HepG2 (cell line): ENCODE results near the gene RAB18. TPM values are rescaled to one million over a fixed set of nuclear protein-coding genes. Genes with fewer than 3 reads are reported as not detected.
A peak's percentile ranks its signal among the peaks of the same experiment; 100 is the strongest.

Experiments used
- GABPA ChIP-seq, 2 experiments: IDR thresholded peaks; 2 replicates each; pipeline ENCODE4 v1.6.1; 2011 to 2016; ENCODE audit warnings: low read depth in 2 of 2, low read length in 1 of 2, missing biosample characterization in 1 of 2, missing genetic modification characterization in 1 of 2
- KMT2B ChIP-seq: IDR thresholded peaks from 2 replicates; pipeline ENCODE4 v1.6.1; 2016; ENCODE audit warnings: missing genetic modification reagents, missing compliant biosample characterization
- SALL1 ChIP-seq: sonication (generic); formaldehyde crosslinking; IDR thresholded peaks from 2 replicates; pipeline ENCODE4 v1.8.0; 2022; ENCODE audit warnings: mild to moderate bottlenecking, missing genetic modification reagents
- SSRP1 ChIP-seq: IDR thresholded peaks from 2 replicates; pipeline ENCODE4 v1.6.1; 2016; ENCODE audit warnings: control low read depth
- ZNF570 ChIP-seq: sonication (generic); formaldehyde crosslinking; IDR thresholded peaks from 2 replicates; pipeline ENCODE4 v1.4.0; 2020; ENCODE audit warnings: mild to moderate bottlenecking, missing genetic modification reagents, borderline replicate concordance
- ZNF678 ChIP-seq: sonication (generic); formaldehyde crosslinking; IDR thresholded peaks from 2 replicates; pipeline ENCODE4 v1.4.0; 2020; ENCODE audit warnings: mild to moderate bottlenecking, missing genetic modification reagents
- ZNF782 ChIP-seq: sonication (generic); formaldehyde crosslinking; IDR thresholded peaks from 2 replicates; pipeline ENCODE4 v1.4.0; 2020; ENCODE audit warnings: missing genetic modification reagents, mild to moderate bottlenecking, borderline replicate concordance
- ZNF816 ChIP-seq: sonication (generic); formaldehyde crosslinking; IDR thresholded peaks from 2 replicates; pipeline ENCODE4 v1.8.0; 2022; ENCODE audit warnings: missing genetic modification reagents, mild to moderate bottlenecking, borderline replicate concordance
- ZSCAN30 ChIP-seq: sonication (generic); formaldehyde crosslinking; IDR thresholded peaks from 2 replicates; pipeline ENCODE4 v1.5.0; 2020; ENCODE audit warnings: mild to moderate bottlenecking, missing genetic modification reagents
- polyA plus RNA-seq, 8 experiments: library from polyadenylated mRNA; depleted of rRNA in 3 of 8; stranded (reverse) in 7 of 8; unstranded in 1 of 8; fragments of >200 nt; fragmentation: Illumina TruSeq in 4 of 8; extraction: Trizol in 4 of 8; gene quantifications; 2 replicates each; pipeline versions ENCODE4 v1.2.1 to v1.2.3, GENCODE V29; 2011 to 2016; ENCODE audit warnings: low read depth in 4 of 8, missing spikeins in 1 of 8, mixed read lengths in 1 of 8; ENCODE audit not compliant: insufficient read depth in 1 of 8
- total RNA-seq, 5 experiments: library from RNA; depleted of rRNA; stranded (reverse); fragments of >200 nt; fragmentation: Illumina TruSeq; extraction: Trizol; gene quantifications; 2 replicates each; pipeline ENCODE4 v1.2.3, GENCODE V29; 2016; ENCODE audit warnings: low read depth in 1 of 5
- TF ChIP-seq, protein P1 (sequence below): sonication (generic); formaldehyde crosslinking; IDR thresholded peaks from 2 replicates; pipeline ENCODE4 v1.5.1; 2020; ENCODE audit warnings: mild to moderate bottlenecking, missing genetic modification reagents, moderate library complexity
- TF ChIP-seq, protein P2 (sequence below): IDR thresholded peaks from 2 replicates; pipeline ENCODE4 v1.6.1; 2016; ENCODE audit warnings: low read depth, control low read depth
- TF ChIP-seq, protein P3 (sequence below): IDR thresholded peaks from 2 replicates; pipeline ENCODE4 v1.6.1; 2016; ENCODE audit warnings: low read depth
- TF ChIP-seq, protein P4 (sequence below): fragments of 450-650 bp; IDR thresholded peaks from 2 replicates; pipeline ENCODE4 v1.6.1; 2017
- TF ChIP-seq, protein P5 (sequence below): sonication (generic); formaldehyde crosslinking; IDR thresholded peaks from 2 replicates; pipeline ENCODE4 v1.5.0; 2020; ENCODE audit warnings: mild to moderate bottlenecking, missing genetic modification reagents

The RAB18 gene
- total and polyA plus RNA-seq, 2 of the 13 experiments (the other 11 are each of a cell fraction or from before 2014, with no cell fraction given): 22.3 to 69.1 TPM

DNA sequence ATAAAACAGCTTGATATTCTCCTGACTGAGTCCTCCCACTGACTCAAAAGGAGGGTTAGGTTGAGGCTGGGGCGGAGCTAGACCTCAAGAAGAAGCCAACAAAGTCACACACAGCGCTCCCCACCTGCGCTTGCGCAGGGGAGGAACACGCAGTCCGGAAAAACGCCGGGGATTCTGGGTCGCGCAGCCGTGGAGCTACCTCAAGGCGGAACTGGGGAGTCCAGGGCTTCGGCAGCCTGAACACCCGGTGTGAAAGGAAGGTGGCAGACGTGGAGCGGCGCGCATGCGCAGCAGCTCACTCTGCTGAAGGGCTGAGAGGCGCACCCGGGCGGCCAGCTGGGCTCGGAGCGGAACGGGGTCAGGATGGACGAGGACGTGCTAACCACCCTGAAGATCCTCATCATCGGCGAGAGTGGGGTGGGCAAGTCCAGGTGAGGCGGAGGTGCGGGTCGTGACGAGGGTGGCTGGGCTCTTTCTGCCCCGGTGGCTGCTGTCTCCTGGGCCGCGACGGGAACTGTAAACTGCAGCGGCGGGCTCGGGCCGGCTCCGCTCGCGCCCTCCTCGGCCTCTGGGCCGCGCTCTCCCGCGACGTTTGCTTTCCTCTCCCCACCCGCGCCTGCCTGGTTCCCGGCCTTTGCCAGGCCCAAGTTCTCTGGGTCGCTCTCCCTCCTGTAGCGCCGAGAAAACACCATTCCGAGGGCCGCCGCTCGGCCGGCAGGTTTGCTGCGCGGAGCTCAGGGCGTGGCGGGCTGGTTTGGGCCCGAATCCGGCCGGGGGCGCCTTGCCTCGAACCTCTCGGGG lies at the start of gene RAB18 (continued):
- TF ChIP-seq, protein P1, sequence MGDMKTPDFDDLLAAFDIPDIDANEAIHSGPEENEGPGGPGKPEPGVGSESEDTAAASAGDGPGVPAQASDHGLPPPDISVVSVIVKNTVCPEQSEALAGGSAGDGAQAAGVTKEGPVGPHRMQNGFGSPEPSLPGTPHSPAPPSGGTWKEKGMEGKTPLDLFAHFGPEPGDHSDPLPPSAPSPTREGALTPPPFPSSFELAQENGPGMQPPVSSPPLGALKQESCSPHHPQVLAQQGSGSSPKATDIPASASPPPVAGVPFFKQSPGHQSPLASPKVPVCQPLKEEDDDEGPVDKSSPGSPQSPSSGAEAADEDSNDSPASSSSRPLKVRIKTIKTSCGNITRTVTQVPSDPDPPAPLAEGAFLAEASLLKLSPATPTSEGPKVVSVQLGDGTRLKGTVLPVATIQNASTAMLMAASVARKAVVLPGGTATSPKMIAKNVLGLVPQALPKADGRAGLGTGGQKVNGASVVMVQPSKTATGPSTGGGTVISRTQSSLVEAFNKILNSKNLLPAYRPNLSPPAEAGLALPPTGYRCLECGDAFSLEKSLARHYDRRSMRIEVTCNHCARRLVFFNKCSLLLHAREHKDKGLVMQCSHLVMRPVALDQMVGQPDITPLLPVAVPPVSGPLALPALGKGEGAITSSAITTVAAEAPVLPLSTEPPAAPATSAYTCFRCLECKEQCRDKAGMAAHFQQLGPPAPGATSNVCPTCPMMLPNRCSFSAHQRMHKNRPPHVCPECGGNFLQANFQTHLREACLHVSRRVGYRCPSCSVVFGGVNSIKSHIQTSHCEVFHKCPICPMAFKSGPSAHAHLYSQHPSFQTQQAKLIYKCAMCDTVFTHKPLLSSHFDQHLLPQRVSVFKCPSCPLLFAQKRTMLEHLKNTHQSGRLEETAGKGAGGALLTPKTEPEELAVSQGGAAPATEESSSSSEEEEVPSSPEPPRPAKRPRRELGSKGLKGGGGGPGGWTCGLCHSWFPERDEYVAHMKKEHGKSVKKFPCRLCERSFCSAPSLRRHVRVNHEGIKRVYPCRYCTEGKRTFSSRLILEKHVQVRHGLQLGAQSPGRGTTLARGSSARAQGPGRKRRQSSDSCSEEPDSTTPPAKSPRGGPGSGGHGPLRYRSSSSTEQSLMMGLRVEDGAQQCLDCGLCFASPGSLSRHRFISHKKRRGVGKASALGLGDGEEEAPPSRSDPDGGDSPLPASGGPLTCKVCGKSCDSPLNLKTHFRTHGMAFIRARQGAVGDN (CRISPR knock-in tag): peak; percentile 98
- TF ChIP-seq, protein P2, sequence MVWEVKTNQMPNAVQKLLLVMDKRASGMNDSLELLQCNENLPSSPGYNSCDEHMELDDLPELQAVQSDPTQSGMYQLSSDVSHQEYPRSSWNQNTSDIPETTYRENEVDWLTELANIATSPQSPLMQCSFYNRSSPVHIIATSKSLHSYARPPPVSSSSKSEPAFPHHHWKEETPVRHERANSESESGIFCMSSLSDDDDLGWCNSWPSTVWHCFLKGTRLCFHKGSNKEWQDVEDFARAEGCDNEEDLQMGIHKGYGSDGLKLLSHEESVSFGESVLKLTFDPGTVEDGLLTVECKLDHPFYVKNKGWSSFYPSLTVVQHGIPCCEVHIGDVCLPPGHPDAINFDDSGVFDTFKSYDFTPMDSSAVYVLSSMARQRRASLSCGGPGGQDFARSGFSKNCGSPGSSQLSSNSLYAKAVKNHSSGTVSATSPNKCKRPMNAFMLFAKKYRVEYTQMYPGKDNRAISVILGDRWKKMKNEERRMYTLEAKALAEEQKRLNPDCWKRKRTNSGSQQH (CRISPR knock-in tag): 0 out of 2 replicates have a peak, but pooled peaks have one; percentile 30
- TF ChIP-seq SSRP1: 0 out of 2 replicates have a peak, but pooled peaks have one; percentile 18
- TF ChIP-seq, protein P3, sequence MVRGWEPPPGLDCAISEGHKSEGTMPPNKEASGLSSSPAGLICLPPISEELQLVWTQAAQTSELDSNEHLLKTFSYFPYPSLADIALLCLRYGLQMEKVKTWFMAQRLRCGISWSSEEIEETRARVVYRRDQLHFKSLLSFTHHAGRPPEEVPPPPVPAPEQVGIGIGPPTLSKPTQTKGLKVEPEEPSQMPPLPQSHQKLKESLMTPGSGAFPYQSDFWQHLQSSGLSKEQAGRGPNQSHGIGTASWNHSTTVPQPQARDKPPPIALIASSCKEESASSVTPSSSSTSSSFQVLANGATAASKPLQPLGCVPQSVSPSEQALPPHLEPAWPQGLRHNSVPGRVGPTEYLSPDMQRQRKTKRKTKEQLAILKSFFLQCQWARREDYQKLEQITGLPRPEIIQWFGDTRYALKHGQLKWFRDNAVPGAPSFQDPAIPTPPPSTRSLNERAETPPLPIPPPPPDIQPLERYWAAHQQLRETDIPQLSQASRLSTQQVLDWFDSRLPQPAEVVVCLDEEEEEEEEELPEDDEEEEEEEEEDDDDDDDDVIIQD: peak; percentile 91
- 0 out of 2 replicates have a peak, but pooled peaks have one; percentile 59 for TF ChIP-seq ZSCAN30 (CRISPR knock-in tag)
- peak; percentile 90 for TF ChIP-seq SALL1 (CRISPR knock-in tag)
- TF ChIP-seq, protein P4, sequence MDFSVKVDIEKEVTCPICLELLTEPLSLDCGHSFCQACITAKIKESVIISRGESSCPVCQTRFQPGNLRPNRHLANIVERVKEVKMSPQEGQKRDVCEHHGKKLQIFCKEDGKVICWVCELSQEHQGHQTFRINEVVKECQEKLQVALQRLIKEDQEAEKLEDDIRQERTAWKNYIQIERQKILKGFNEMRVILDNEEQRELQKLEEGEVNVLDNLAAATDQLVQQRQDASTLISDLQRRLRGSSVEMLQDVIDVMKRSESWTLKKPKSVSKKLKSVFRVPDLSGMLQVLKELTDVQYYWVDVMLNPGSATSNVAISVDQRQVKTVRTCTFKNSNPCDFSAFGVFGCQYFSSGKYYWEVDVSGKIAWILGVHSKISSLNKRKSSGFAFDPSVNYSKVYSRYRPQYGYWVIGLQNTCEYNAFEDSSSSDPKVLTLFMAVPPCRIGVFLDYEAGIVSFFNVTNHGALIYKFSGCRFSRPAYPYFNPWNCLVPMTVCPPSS: no peak
- peak; percentile 86 for TF ChIP-seq GABPA (IDR thresholded peaks at IDR 0.05; ENCODE audit: low read depth, low read length)
- TF ChIP-seq GABPA (CRISPR knock-in tag; IDR thresholded peaks at IDR 0.05; ENCODE audit: low read depth): peak; percentile 95
- peak; percentile 42; the same call in 1 of the 2 replicates for TF ChIP-seq ZNF570
- TF ChIP-seq ZNF816 (CRISPR knock-in tag): peak; percentile 93
- peak; percentile 88 for TF ChIP-seq KMT2B
- TF ChIP-seq ZNF782 (CRISPR knock-in tag): 0 out of 2 replicates have a peak, but pooled peaks have one; percentile 81
- peak; percentile 68; the same call in 1 of the 2 replicates for TF ChIP-seq ZNF678 (CRISPR knock-in tag)
- TF ChIP-seq, protein P5, sequence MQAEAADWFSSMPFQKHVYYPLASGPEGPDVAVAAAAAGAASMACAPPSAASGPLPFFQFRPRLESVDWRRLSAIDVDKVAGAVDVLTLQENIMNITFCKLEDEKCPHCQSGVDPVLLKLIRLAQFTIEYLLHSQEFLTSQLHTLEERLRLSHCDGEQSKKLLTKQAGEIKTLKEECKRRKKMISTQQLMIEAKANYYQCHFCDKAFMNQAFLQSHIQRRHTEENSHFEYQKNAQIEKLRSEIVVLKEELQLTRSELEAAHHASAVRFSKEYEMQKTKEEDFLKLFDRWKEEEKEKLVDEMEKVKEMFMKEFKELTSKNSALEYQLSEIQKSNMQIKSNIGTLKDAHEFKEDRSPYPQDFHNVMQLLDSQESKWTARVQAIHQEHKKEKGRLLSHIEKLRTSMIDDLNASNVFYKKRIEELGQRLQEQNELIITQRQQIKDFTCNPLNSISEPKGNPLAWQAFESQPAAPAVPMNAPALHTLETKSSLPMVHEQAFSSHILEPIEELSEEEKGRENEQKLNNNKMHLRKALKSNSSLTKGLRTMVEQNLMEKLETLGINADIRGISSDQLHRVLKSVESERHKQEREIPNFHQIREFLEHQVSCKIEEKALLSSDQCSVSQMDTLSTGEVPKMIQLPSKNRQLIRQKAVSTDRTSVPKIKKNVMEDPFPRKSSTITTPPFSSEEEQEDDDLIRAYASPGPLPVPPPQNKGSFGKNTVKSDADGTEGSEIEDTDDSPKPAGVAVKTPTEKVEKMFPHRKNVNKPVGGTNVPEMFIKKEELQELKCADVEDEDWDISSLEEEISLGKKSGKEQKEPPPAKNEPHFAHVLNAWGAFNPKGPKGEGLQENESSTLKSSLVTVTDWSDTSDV (CRISPR knock-in tag): peak; percentile 88; the same call in 1 of the 2 replicates
